ENCODE data around the gene AP3B1. TPM values are rescaled to one million over a fixed set of nuclear protein-coding genes. Genes with fewer than 3 reads are reported as not detected.

Gene AP3B1
- total and polyA plus RNA-seq, 12 donors: 20.0 to 28.3 (median 23.4) TPM

DNA sequence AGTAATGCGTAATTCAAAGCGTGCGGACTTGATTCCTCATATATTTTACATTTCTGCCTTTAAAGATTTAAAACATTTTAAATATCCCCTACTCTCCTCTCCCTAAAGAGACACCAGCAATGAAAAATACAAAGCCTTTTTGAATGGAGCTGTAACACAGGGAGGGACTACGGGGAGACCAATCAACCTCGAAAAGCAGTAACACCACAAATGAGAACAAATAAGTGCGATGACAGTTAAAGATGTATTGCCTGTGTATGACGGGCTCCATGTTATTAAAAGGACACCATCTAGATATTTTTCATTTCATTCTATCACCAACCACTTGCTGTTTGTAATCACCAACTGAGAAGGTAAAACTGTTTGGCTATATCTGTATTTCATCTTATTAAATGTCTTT, 288.0 kb downstream of the AP3B1 start:
- Histone ChIP-seq H3K4me3 (no peak overlapping the region), H3K36me3 (peaks cover 0 to 16% (median 0%) of the 10 kb centered on the region in 9 donors), H3K9me3 (no peaks in the 10 kb centered on the region), H3K27ac (no peak overlapping the region), H3K27me3 (no peaks in the 10 kb centered on the region), H3K4me1 (peaks cover 0 to 12% (median 0%) of the 10 kb centered on the region in 9 donors)
- intact Hi-C loops (cut with DNase I): loop anchor here in 6 of 10 donors (5.0 to 10.0 kb wide), 4 partner anchors 359 to 444 kb away; no protein-coding TSS in a partner anchor
- DNase-seq (no peak), ATAC-seq (no peak)
- WGBS, 2 donors: 98% methylated on average over 7 of the region's 7 CpGs
- TF ChIP-seq, protein P1, sequence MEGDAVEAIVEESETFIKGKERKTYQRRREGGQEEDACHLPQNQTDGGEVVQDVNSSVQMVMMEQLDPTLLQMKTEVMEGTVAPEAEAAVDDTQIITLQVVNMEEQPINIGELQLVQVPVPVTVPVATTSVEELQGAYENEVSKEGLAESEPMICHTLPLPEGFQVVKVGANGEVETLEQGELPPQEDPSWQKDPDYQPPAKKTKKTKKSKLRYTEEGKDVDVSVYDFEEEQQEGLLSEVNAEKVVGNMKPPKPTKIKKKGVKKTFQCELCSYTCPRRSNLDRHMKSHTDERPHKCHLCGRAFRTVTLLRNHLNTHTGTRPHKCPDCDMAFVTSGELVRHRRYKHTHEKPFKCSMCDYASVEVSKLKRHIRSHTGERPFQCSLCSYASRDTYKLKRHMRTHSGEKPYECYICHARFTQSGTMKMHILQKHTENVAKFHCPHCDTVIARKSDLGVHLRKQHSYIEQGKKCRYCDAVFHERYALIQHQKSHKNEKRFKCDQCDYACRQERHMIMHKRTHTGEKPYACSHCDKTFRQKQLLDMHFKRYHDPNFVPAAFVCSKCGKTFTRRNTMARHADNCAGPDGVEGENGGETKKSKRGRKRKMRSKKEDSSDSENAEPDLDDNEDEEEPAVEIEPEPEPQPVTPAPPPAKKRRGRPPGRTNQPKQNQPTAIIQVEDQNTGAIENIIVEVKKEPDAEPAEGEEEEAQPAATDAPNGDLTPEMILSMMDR (IDR thresholded peaks at IDR 0.05): no peak

DNA sequence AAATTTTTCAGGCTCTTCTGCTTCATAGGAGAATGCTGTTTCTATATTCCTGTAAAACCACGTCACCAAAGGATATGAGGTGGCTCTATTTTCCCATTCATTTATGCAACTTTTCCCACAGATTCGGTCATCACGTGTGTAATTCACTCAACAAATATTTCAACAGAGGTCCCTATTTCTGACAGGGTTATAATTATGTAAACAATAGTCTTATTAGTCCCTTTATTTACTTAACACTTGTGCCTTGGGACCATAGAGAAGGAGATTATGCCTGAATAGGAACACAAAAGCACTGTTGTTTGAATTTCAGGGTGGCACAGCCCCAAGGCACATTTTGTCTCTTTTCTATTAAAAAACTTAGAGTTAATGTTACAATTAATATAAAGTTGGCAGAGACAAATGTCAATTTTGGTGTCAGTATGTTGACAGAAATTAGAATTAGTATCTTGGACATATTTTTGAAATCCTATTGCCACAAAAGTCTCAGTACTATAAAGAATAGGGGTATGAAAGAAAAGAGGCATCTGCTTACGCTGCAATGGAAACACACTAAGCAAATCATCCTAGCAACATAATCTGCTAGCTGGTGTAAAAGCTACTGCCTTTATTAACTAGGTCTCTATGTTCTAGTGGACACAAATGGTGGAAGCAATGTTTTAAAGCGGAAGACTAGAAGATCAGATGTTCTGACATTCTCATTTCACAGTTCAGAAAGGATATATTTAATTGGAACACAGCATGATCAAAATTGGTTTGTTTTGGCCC, 289.3 kb downstream of the AP3B1 start:
- H3K4me1 ChIP-seq: peaks cover 0 to 11% (median 0%) of the 10 kb centered on the region in 9 donors
- H3K9me3 ChIP-seq: no peaks in the 10 kb centered on the region
- TF ChIP-seq, protein P1 (IDR thresholded peaks at IDR 0.05): no peak
- no peak overlapping the region for H3K4me3 ChIP-seq
- no peak for ATAC-seq
- 91 to 92% methylated on average over 5 of the region's 5 CpGs for WGBS, 2 donors
- intact Hi-C loops (cut with DNase I): loop anchor here in 6 of 10 donors (5.0 to 10.0 kb wide), 4 partner anchors 358 to 443 kb away; no protein-coding TSS in a partner anchor
- H3K27me3 ChIP-seq: no peaks in the 10 kb centered on the region
- no peak for DNase-seq
- no peak overlapping the region for H3K27ac ChIP-seq
- H3K36me3 ChIP-seq: peaks cover 0 to 24% (median 0%) of the 10 kb centered on the region in 9 donors

DNA sequence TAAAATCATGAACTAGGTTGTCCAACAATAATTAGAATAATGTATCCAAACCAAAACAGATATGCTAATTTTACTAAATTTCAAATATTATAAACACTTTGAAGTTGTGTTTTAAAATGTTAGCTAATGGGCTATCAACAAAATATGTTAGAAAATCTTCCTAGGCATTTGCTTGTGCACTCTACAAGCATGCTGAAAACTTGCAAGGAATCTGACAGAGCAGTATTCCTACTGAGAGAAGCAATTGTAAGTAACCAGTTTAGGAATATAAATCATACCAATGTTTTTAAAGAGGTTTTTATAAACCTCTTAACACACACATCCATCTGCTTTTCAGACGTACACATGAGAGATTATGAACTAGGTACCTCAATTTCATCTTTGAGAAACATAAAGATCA, 289.9 kb downstream of the AP3B1 start:
- DNase-seq (no peak), ATAC-seq (no peak)
- Histone ChIP-seq H3K36me3 (peaks cover 0 to 31% (median 0%) of the 10 kb centered on the region in 9 donors), H3K9me3 (no peaks in the 10 kb centered on the region), H3K27me3 (no peaks in the 10 kb centered on the region), H3K4me3 (no peak overlapping the region), H3K4me1 (peaks cover 0 to 7% (median 0%) of the 10 kb centered on the region in 9 donors), H3K27ac (no peak overlapping the region)
- TF ChIP-seq, protein P1 (IDR thresholded peaks at IDR 0.05): no peak
- 91 to 93% methylated on average over 1 of the region's 1 CpG for WGBS, 2 donors
- intact Hi-C loops (cut with DNase I): loop anchor here in 5 of 10 donors (10.0 kb wide), 2 partner anchors 360 to 440 kb away; no protein-coding TSS in a partner anchor

DNA sequence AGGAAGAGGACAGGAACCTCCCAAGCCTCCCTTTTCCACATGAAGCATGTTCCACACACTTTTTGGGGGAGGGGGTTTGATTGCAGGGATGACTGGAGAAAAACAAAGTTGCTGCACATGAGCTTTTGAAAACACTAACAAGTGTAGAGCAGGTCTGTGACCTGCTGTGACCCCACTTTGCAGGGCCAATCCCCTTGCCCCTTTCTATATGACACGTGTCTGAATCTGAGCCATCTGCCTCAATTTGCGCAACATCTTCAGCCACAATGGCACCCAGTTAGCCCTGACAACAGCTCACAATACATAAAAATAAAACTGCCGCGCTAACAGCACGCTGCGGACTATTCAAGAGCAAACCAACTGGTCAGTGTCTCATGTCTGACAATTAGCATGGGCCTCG, 290.6 kb downstream of the AP3B1 start:
- TF ChIP-seq, protein P1 (IDR thresholded peaks at IDR 0.05): no peak
- intact Hi-C loops (cut with DNase I): loop anchor here in 5 of 10 donors (10.0 kb wide), 2 partner anchors 359 to 439 kb away; no protein-coding TSS in a partner anchor
- no peak for DNase-seq
- Histone ChIP-seq H3K9me3 (no peaks in the 10 kb centered on the region), H3K36me3 (peaks cover 0 to 36% (median 0%) of the 10 kb centered on the region in 9 donors), H3K4me3 (no peak overlapping the region), H3K27ac (no peak overlapping the region), H3K27me3 (no peaks in the 10 kb centered on the region), H3K4me1 (peaks cover 0 to 7% (median 0%) of the 10 kb centered on the region in 9 donors)
- no peak for ATAC-seq
- 96 to 97% methylated on average over 7 of the region's 7 CpGs for WGBS, 2 donors
